ENCODE data around the gene GLIS2. TPM values are rescaled to one million over a fixed set of nuclear protein-coding genes. Genes with fewer than 3 reads are reported as not detected.

The GLIS2 gene
- total RNA-seq, 1 experiment from 2014 or later: 44.2 TPM

GRCh38 chr16:4381935-4382794, 66.3 kb downstream of the GLIS2 start:
- Histone ChIP-seq H2AFZ (no peak overlapping the region), H4K20me1 (ENCODE audit: insufficient read depth) (no peaks in the 10 kb centered on the region), H3K27me3 (ENCODE audit: insufficient read depth, low read depth) (no peaks in the 10 kb centered on the region), H3K36me3 (ENCODE audit: low read depth) (no peaks in the 10 kb centered on the region), H3K9me2 (ENCODE audit: insufficient read depth) (no peaks in the 10 kb centered on the region), H3K9me3 (ENCODE audit: insufficient read depth, low read depth) (no peaks in the 10 kb centered on the region), H3K4me2 (no peak overlapping the region), H3F3A (ENCODE audit: insufficient read depth, low read depth) (no peaks in the 10 kb centered on the region), H3K79me2 (ENCODE audit: low read depth) (0 out of 2 replicates have a peak, but pooled peaks cover 3% of the 10 kb centered on the region), H3K4me3 (no peak overlapping the region), H3K27ac (no peak overlapping the region), H3K4me1 (replicated peaks; ENCODE audit: insufficient read depth) (no peaks in the 10 kb centered on the region)
- POLR2A ChIA-PET (ENCODE audit: unreplicated experiment): no interaction called here
- BruUV-seq (replicated peaks): no TSS peak
- intact Hi-C loops (cut with micrococcal nuclease; ENCODE audit: unreplicated experiment): no loop called here
- no peak for DNase-seq
- CTCF ChIA-PET: no interaction called here
- TF ChIP-seq CTCF (conservative IDR thresholded peaks at IDR 0.05) (no peak), EZH2 (IDR thresholded peaks at IDR 0.05; ENCODE audit: low read depth) (no peak)

- no peak for TF ChIP-seq CTCF (conservative IDR thresholded peaks at IDR 0.05)
- TF ChIP-seq EZH2 (IDR thresholded peaks at IDR 0.05; ENCODE audit: low read depth): no peak
- no peaks in the 10 kb centered on the region for H3F3A ChIP-seq (ENCODE audit: insufficient read depth, low read depth)
- DNase-seq: no peak
- H3K4me1 ChIP-seq (replicated peaks; ENCODE audit: insufficient read depth): peaks cover 1% of the 10 kb centered on the region; the same call in 1 of the 2 replicates
- H3K27me3 ChIP-seq (ENCODE audit: insufficient read depth, low read depth): no peaks in the 10 kb centered on the region
- no peak overlapping the region for H3K4me2 ChIP-seq
- no peaks in the 10 kb centered on the region for H4K20me1 ChIP-seq (ENCODE audit: insufficient read depth)
- no peaks in the 10 kb centered on the region for H3K9me2 ChIP-seq (ENCODE audit: insufficient read depth)
- H3K36me3 ChIP-seq (ENCODE audit: low read depth): no peaks in the 10 kb centered on the region
- no TSS peak for BruUV-seq (replicated peaks)
- H3K79me2 ChIP-seq (ENCODE audit: low read depth): no peaks in the 10 kb centered on the region
- no peak overlapping the region for H3K4me3 ChIP-seq
- POLR2A ChIA-PET (ENCODE audit: unreplicated experiment): no interaction called here
- no peaks in the 10 kb centered on the region for H3K9me3 ChIP-seq (ENCODE audit: insufficient read depth, low read depth)
- H3K27ac ChIP-seq: no peak overlapping the region
- intact Hi-C loops (cut with micrococcal nuclease; ENCODE audit: unreplicated experiment): no loop called here
- CTCF ChIA-PET: no interaction called here
- H2AFZ ChIP-seq: no peak overlapping the region
Measured at GRCh38 chr16:4382795-4383357, 67.0 kb downstream of the GLIS2 start.

- H2AFZ ChIP-seq: no peak overlapping the region
- H3K4me2 ChIP-seq: no peak overlapping the region
- POLR2A ChIA-PET (ENCODE audit: unreplicated experiment): interaction anchor here (0.6 kb wide), 2 partner anchors 94 to 95 kb away, joined by 3 to 6 read pairs; no protein-coding TSS in a partner anchor
- no peak overlapping the region for H3K4me3 ChIP-seq
- no peaks in the 10 kb centered on the region for H3F3A ChIP-seq (ENCODE audit: insufficient read depth, low read depth)
- intact Hi-C loops (cut with micrococcal nuclease; ENCODE audit: unreplicated experiment): no loop called here
- no peaks in the 10 kb centered on the region for H3K79me2 ChIP-seq (ENCODE audit: low read depth)
- no peaks in the 10 kb centered on the region for H4K20me1 ChIP-seq (ENCODE audit: insufficient read depth)
- H3K9me3 ChIP-seq (ENCODE audit: insufficient read depth, low read depth): no peaks in the 10 kb centered on the region
- no peak for DNase-seq
- peaks cover 8% of the 10 kb centered on the region; the same call in 1 of the 2 replicates for H3K4me1 ChIP-seq (replicated peaks; ENCODE audit: insufficient read depth)
- no TSS peak for BruUV-seq (replicated peaks)
- no peak overlapping the region for H3K27ac ChIP-seq
- H3K9me2 ChIP-seq (ENCODE audit: insufficient read depth): no peaks in the 10 kb centered on the region
- no peak for TF ChIP-seq EZH2 (IDR thresholded peaks at IDR 0.05; ENCODE audit: low read depth)
- no peak for TF ChIP-seq CTCF (conservative IDR thresholded peaks at IDR 0.05)
- CTCF ChIA-PET: no interaction called here
- H3K36me3 ChIP-seq (ENCODE audit: low read depth): no peaks in the 10 kb centered on the region
- no peaks in the 10 kb centered on the region for H3K27me3 ChIP-seq (ENCODE audit: insufficient read depth, low read depth)
Measured at GRCh38 chr16:4383591-4384444, 68.0 kb downstream of the GLIS2 start.

Measured in PC-9 (cell line).